Measurements from ENCODE around the gene ROS1. TPM values are rescaled to one million over a fixed set of nuclear protein-coding genes. Genes with fewer than 3 reads are reported as not detected.

The ROS1 gene
- total RNA-seq, 1 experiment from 2014 or later = not detected

- in situ Hi-C loops (cut with HindIII; ENCODE audit: low sequenced_read_pairs) = no loop called here
- no peak for DNase-seq (ENCODE audit: low spot score)
These were observed 95.8 kb downstream of the ROS1 start for GRCh38 chr6:117329926-117330325.

- no peak for DNase-seq (ENCODE audit: low spot score)
- in situ Hi-C loops (cut with HindIII; ENCODE audit: low sequenced_read_pairs) = no loop called here
These were observed 97.2 kb downstream of the ROS1 start for GRCh38 chr6:117328500-117328899.

GRCh38 chr6:117328005-117328389 is 97.7 kb downstream of the ROS1 start:
- in situ Hi-C loops (cut with HindIII; ENCODE audit: low sequenced_read_pairs) = no loop called here
- DNase-seq (ENCODE audit: low spot score) = no peak

- DNase-seq (ENCODE audit: low spot score) = no peak
- in situ Hi-C loops (cut with HindIII; ENCODE audit: low sequenced_read_pairs) = no loop called here
These were observed 98.4 kb downstream of the ROS1 start for GRCh38 chr6:117327149-117328004.

- in situ Hi-C loops (cut with HindIII; ENCODE audit: low sequenced_read_pairs) = no loop called here
- DNase-seq (ENCODE audit: low spot score) = no peak
These were observed 99.3 kb downstream of the ROS1 start for GRCh38 chr6:117326396-117326795.

- DNase-seq (ENCODE audit: low spot score) = no peak
- in situ Hi-C loops (cut with HindIII; ENCODE audit: low sequenced_read_pairs) = no loop called here
These were observed 108.5 kb downstream of the ROS1 start for GRCh38 chr6:117317261-117317660.

- in situ Hi-C loops (cut with HindIII; ENCODE audit: low sequenced_read_pairs) = no loop called here
- DNase-seq (ENCODE audit: low spot score) = no peak
These were observed 114.0 kb downstream of the ROS1 start for GRCh38 chr6:117311726-117312125.

- DNase-seq (ENCODE audit: low spot score) = no peak
- in situ Hi-C loops (cut with HindIII; ENCODE audit: low sequenced_read_pairs) = no loop called here
These were observed 114.4 kb downstream of the ROS1 start for GRCh38 chr6:117311310-117311709.

GRCh38 chr6:117309611-117310010 is 116.1 kb downstream of the ROS1 start:
- in situ Hi-C loops (cut with HindIII; ENCODE audit: low sequenced_read_pairs) = no loop called here
- no peak for DNase-seq (ENCODE audit: low spot score)

GRCh38 chr6:117309069-117309468 is 116.7 kb downstream of the ROS1 start:
- in situ Hi-C loops (cut with HindIII; ENCODE audit: low sequenced_read_pairs) = no loop called here
- DNase-seq (ENCODE audit: low spot score) = no peak

GRCh38 chr6:117307655-117308054 is 118.1 kb downstream of the ROS1 start:
- no peak for DNase-seq (ENCODE audit: low spot score)
- in situ Hi-C loops (cut with HindIII; ENCODE audit: low sequenced_read_pairs) = no loop called here

GRCh38 chr6:117306227-117306790 is 119.4 kb downstream of the ROS1 start:
- DNase-seq (ENCODE audit: low spot score) = no peak
- in situ Hi-C loops (cut with HindIII; ENCODE audit: low sequenced_read_pairs) = no loop called here

- in situ Hi-C loops (cut with HindIII; ENCODE audit: low sequenced_read_pairs) = no loop called here
These were observed 121.3 kb downstream of the ROS1 start for GRCh38 chr6:117304446-117304845.

GRCh38 chr6:117303323-117303722 is 122.4 kb downstream of the ROS1 start:
- in situ Hi-C loops (cut with HindIII; ENCODE audit: low sequenced_read_pairs) = no loop called here
- no peak for DNase-seq (ENCODE audit: low spot score)

More at GRCh38 chr6:117304446-117304845, 121.3 kb downstream of the ROS1 start:
- DNase-seq (ENCODE audit: low spot score) = no peak

GRCh38 chr6:117298941-117299340 is 126.8 kb downstream of the ROS1 start:
- DNase-seq (ENCODE audit: low spot score) = no peak
- in situ Hi-C loops (cut with HindIII; ENCODE audit: low sequenced_read_pairs) = no loop called here

GRCh38 chr6:117290173-117290846 is 135.4 kb downstream of the ROS1 start:
- no peak for DNase-seq (ENCODE audit: low spot score)
- in situ Hi-C loops (cut with HindIII; ENCODE audit: low sequenced_read_pairs) = no loop called here

GRCh38 chr6:117288083-117288715 is 137.5 kb downstream of the ROS1 start:
- in situ Hi-C loops (cut with HindIII; ENCODE audit: low sequenced_read_pairs) = no loop called here
- no peak for DNase-seq (ENCODE audit: low spot score)

- in situ Hi-C loops (cut with HindIII; ENCODE audit: low sequenced_read_pairs) = no loop called here
- no peak for DNase-seq (ENCODE audit: low spot score)
These were observed 144.8 kb downstream of the ROS1 start for GRCh38 chr6:117280922-117281321.

GRCh38 chr6:117276778-117277316 is 148.9 kb downstream of the ROS1 start:
- no peak for DNase-seq (ENCODE audit: low spot score)
- in situ Hi-C loops (cut with HindIII; ENCODE audit: low sequenced_read_pairs) = no loop called here

GRCh38 chr6:117275711-117276110 is 150.0 kb downstream of the ROS1 start:
- in situ Hi-C loops (cut with HindIII; ENCODE audit: low sequenced_read_pairs) = no loop called here
- DNase-seq (ENCODE audit: low spot score) = no peak

Data from G401 (cell line).